ENCODE data around the gene CLINT1.

- no peak for TF ChIP-seq CTCF (IDR thresholded peaks at IDR 0.05; ENCODE audit: low read depth, low read length)
- no peak for TF ChIP-seq EZH2phosphoT487 (IDR thresholded peaks at IDR 0.05; ENCODE audit: low read depth)
These were observed 16.8 kb downstream of the CLINT1 start for GRCh38 chr5:157842185-157842584.
